PC-9 (cell line): ENCODE data around the gene CCDC192. TPM values are rescaled to one million over a fixed set of nuclear protein-coding genes. Genes with fewer than 3 reads are reported as not detected.

Source experiments
- BruUV-seq: library from RNA; stranded (reverse); fragments of 400-500 nt; replicated peaks from 2 replicates; lab custom pipeline; 2021; lab: Mats Ljungman, UMichigan
- CTCF ChIA-PET: fragments of 300-600 bp; sonication (Branson Sonifier 250); formaldehyde crosslinking; loops from one replicate; lab custom pipeline; 2022; ENCODE audit warnings: antibody characterized with exemption; lab: Charles Lee
- POLR2A ChIA-PET: fragments of 300-600 bp; sonication (Branson Sonifier 250); formaldehyde crosslinking; loops from one replicate; lab custom pipeline; 2022; ENCODE audit warnings: antibody characterized with exemption; ENCODE audit not compliant: unreplicated experiment; lab: Charles Lee
- DNase-seq, 2 experiments: peaks; one replicate each; pipeline versions ENCODE4 v3.0.0 to v3.0.0-alpha.2; 2015 to 2022; ENCODE audit warnings: mixed read lengths in 1 of 2
- H2AFZ ChIP-seq: fragments of 200-600 bp; sonication (generic); 2 replicates; pipeline ENCODE4 v1.8.1; 2017; ENCODE audit warnings: antibody characterized with exemption
- H3F3A ChIP-seq: fragments of 200-600 bp; sonication (generic); 2 replicates; pipeline ENCODE4 v1.8.1; 2017; ENCODE audit warnings: antibody characterized with exemption, mild to moderate bottlenecking, low read depth; ENCODE audit not compliant: insufficient read depth
- H3K27ac ChIP-seq: fragments of 200-600 bp; sonication (generic); 2 replicates; pipeline ENCODE4 v1.6.1; 2016; ENCODE audit warnings: mixed run types
- H3K27me3 ChIP-seq: fragments of 200-600 bp; sonication (generic); 2 replicates; pipeline ENCODE4 v1.6.1; 2016; ENCODE audit warnings: low read depth, mixed run types; ENCODE audit not compliant: insufficient read depth
- H3K36me3 ChIP-seq: fragments of 200-600 bp; sonication (generic); 2 replicates; pipeline ENCODE4 v1.6.1; 2016; ENCODE audit warnings: low read depth, mixed run types
- H3K4me1 ChIP-seq: fragments of 200-600 bp; sonication (generic); replicated peaks from 2 replicates; pipeline ENCODE4 v1.6.1; 2016; ENCODE audit warnings: mixed run types; ENCODE audit not compliant: insufficient read depth
- H3K4me2 ChIP-seq: fragments of 200-600 bp; sonication (generic); 2 replicates; pipeline ENCODE4 v1.6.1; 2017; ENCODE audit warnings: mixed run types
- H3K4me3 ChIP-seq: fragments of 200-600 bp; sonication (generic); 2 replicates; pipeline ENCODE4 v1.6.1; 2016; ENCODE audit warnings: mixed run types
- H3K79me2 ChIP-seq: fragments of 200-600 bp; sonication (generic); 2 replicates; pipeline ENCODE4 v1.6.1; 2017; ENCODE audit warnings: low read depth, mixed run types
- H3K9me2 ChIP-seq: fragments of 200-600 bp; sonication (generic); 2 replicates; pipeline ENCODE4 v1.8.1; 2017; ENCODE audit warnings: mild to moderate bottlenecking; ENCODE audit not compliant: insufficient read depth
- H3K9me3 ChIP-seq: fragments of 200-600 bp; sonication (generic); 2 replicates; pipeline ENCODE4 v1.8.1; 2016; ENCODE audit warnings: low read depth; ENCODE audit not compliant: insufficient read depth
- H4K20me1 ChIP-seq: fragments of 200-600 bp; sonication (generic); 2 replicates; pipeline ENCODE4 v1.8.1; 2017; ENCODE audit not compliant: insufficient read depth
- EZH2 ChIP-seq: fragments of 200-600 bp; sonication (generic); IDR thresholded peaks from 2 replicates; pipeline ENCODE4 v1.8.0; 2017; ENCODE audit warnings: antibody characterized with exemption, low read depth
- intact Hi-C: fragments of 100-400 bp; cut with micrococcal nuclease; formaldehyde crosslinking; loops from one replicate; pipeline ENCODE4 v1.10.0; 2022; ENCODE audit not compliant: unreplicated experiment
- total RNA-seq: library from RNA; stranded (reverse); gene quantifications from 2 replicates; pipeline ENCODE4 v1.2.3, GENCODE V29; 2021
- TF ChIP-seq, protein P1 (sequence below): fragments of 200-600 bp; sonication (generic); conservative IDR thresholded peaks from 2 replicates; pipeline ENCODE4 v1.6.1; 2017; ENCODE audit warnings: mixed run types, antibody characterized with exemption, mild to moderate bottlenecking, moderate library complexity

Gene CCDC192
- total RNA-seq, 1 experiment from 2014 or later, result not detected

DNA sequence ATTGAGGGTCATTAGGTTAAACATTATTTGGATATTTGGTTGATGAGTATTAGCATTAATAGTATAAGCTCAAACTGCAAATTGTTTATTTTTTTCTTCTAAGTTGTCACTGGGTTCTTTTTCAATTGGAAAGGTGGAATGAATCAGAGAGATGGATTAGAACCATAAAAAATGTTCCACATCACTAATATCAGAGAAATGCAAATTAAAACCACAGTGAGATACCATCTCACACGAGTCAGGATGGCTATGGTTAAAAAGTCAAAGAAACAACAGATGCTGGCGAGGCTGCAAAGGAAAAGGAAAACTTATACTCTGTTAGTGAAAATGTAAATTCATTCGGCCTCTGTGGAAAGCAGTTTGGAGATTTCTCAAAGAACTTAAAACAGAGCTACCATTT is 122.8 kb downstream of the CCDC192 start:
- TF ChIP-seq EZH2, result no peak
- TF ChIP-seq, protein P1, sequence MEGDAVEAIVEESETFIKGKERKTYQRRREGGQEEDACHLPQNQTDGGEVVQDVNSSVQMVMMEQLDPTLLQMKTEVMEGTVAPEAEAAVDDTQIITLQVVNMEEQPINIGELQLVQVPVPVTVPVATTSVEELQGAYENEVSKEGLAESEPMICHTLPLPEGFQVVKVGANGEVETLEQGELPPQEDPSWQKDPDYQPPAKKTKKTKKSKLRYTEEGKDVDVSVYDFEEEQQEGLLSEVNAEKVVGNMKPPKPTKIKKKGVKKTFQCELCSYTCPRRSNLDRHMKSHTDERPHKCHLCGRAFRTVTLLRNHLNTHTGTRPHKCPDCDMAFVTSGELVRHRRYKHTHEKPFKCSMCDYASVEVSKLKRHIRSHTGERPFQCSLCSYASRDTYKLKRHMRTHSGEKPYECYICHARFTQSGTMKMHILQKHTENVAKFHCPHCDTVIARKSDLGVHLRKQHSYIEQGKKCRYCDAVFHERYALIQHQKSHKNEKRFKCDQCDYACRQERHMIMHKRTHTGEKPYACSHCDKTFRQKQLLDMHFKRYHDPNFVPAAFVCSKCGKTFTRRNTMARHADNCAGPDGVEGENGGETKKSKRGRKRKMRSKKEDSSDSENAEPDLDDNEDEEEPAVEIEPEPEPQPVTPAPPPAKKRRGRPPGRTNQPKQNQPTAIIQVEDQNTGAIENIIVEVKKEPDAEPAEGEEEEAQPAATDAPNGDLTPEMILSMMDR, result no peak
- no peak overlapping the region for H3K4me3 ChIP-seq
- no peak overlapping the region for H2AFZ ChIP-seq
- no peaks in the 10 kb centered on the region for H3K4me1 ChIP-seq
- no peaks in the 10 kb centered on the region for H4K20me1 ChIP-seq
- H3F3A ChIP-seq, result no peaks in the 10 kb centered on the region
- no peak overlapping the region for H3K27ac ChIP-seq
- H3K27me3 ChIP-seq, result no peaks in the 10 kb centered on the region
- H3K9me2 ChIP-seq, result no peaks in the 10 kb centered on the region; the same call in 1 of the 2 replicates
- BruUV-seq, result no TSS peak
- no peaks in the 10 kb centered on the region for H3K9me3 ChIP-seq
- intact Hi-C loops, result no loop called here
- no peaks in the 10 kb centered on the region for H3K79me2 ChIP-seq
- ChIA-PET POLR2A (no interaction called here), CTCF (no interaction called here)
- no peak overlapping the region for H3K4me2 ChIP-seq
- no peak for DNase-seq
- H3K36me3 ChIP-seq, result no peaks in the 10 kb centered on the region

- H2AFZ ChIP-seq, result no peak overlapping the region
- H3K4me2 ChIP-seq, result no peak overlapping the region
- ChIA-PET CTCF (no interaction called here), POLR2A (no interaction called here)
- intact Hi-C loops, result no loop called here
- H3K9me3 ChIP-seq, result no peaks in the 10 kb centered on the region
- H3K4me1 ChIP-seq, result no peaks in the 10 kb centered on the region
- H3K36me3 ChIP-seq, result no peaks in the 10 kb centered on the region
- no peaks in the 10 kb centered on the region for H3K79me2 ChIP-seq
- no peaks in the 10 kb centered on the region; the same call in 1 of the 2 replicates for H3K9me2 ChIP-seq
- no peak overlapping the region for H3K4me3 ChIP-seq
- H3K27me3 ChIP-seq, result no peaks in the 10 kb centered on the region
- no peaks in the 10 kb centered on the region for H3F3A ChIP-seq
- no peak for TF ChIP-seq EZH2
- TF ChIP-seq, protein P1, result no peak
- no peak for DNase-seq
- BruUV-seq, result no TSS peak
- H4K20me1 ChIP-seq, result no peaks in the 10 kb centered on the region
- H3K27ac ChIP-seq, result no peak overlapping the region
Observed at GRCh38 chr5:127827451-127827850, 124.3 kb downstream of the CCDC192 start.

GRCh38 chr5:127830157-127830556 is 127.0 kb downstream of the CCDC192 start:
- no peaks in the 10 kb centered on the region for H4K20me1 ChIP-seq
- BruUV-seq, result no TSS peak
- H3K27ac ChIP-seq, result no peak overlapping the region
- POLR2A ChIA-PET, result no interaction called here
- no peaks in the 10 kb centered on the region for H3F3A ChIP-seq
- intact Hi-C loops, result no loop called here
- no peak overlapping the region for H3K4me2 ChIP-seq
- no peak for DNase-seq
- no peaks in the 10 kb centered on the region; the same call in 1 of the 2 replicates for H3K9me2 ChIP-seq
- no peak overlapping the region for H3K4me3 ChIP-seq
- H3K27me3 ChIP-seq, result no peaks in the 10 kb centered on the region
- no peaks in the 10 kb centered on the region for H3K79me2 ChIP-seq
- TF ChIP-seq EZH2, result no peak
- TF ChIP-seq, protein P1, result no peak
- H3K4me1 ChIP-seq, result no peaks in the 10 kb centered on the region
- CTCF ChIA-PET, result no interaction called here
- H3K36me3 ChIP-seq, result no peaks in the 10 kb centered on the region
- no peak overlapping the region for H2AFZ ChIP-seq
- no peaks in the 10 kb centered on the region for H3K9me3 ChIP-seq
